HepG2 (cell line): ENCODE data around the gene SERTAD1. TPM values are rescaled to one million over a fixed set of nuclear protein-coding genes. Genes with fewer than 3 reads are reported as not detected.

Source experiments
- ATAC-seq: fragments of 200-7000 bp; cut with Tn5 transposase; 3 replicates; pipeline ENCODE4 v1.9.1; 2020; ENCODE audit warnings: mild to moderate bottlenecking, moderate library complexity
- BruUV-seq: library from RNA; stranded (reverse); fragments of 400-500 nt; replicated peaks from 2 replicates; lab custom pipeline; 2021; lab: Mats Ljungman, UMichigan
- CTCF ChIA-PET: fragments of 300-600 bp; formaldehyde crosslinking; extraction: SDS; loops from one replicate; lab custom pipeline; 2021; ENCODE audit warnings: low total read pairs, inconsistent platforms, low intra/inter-chr PET ratio; lab: Yijun Ruan, JAX
- POLR2A ChIA-PET: fragments of 350-600 bp; sonication (Branson Sonifier 250); formaldehyde crosslinking; loops from one replicate; lab custom pipeline; 2020; ENCODE audit warnings: antibody characterized with exemption, inconsistent platforms; lab: Yijun Ruan, JAX
- DNase-seq: peaks from one replicate; pipeline ENCODE4 v3.0.0-alpha.2; 2015; ENCODE audit warnings: low spot score
- FAIRE-seq: peaks from 3 replicates; lab custom pipeline; 2011; peaks lifted over from hg19 to GRCh38; lab: Jason Lieb, UNC
- H2AFZ ChIP-seq: one replicate; pipeline ENCODE4 v1.6.1; 2011; ENCODE audit warnings: low read length, inconsistent platforms
- H3K27ac ChIP-seq: fragments of 300-600 bp; 3 replicates; pipeline ENCODE4 v1.8.0; 2011; ENCODE audit warnings: mixed run types, mild to moderate bottlenecking, mixed read lengths, low read length, inconsistent platforms; ENCODE audit not compliant: insufficient read depth; ENCODE audit errors: extremely low read length
- H3K27me3 ChIP-seq, 2 experiments: fragments of 200-600 bp in 1 of 2; 2 replicates in 1 of 2; 3 replicates in 1 of 2; pipeline versions ENCODE4 v1.6.0 to v1.8.0; 2011; ENCODE audit warnings: low read length in 2 of 2, mild to moderate bottlenecking in 2 of 2, moderate library complexity in 2 of 2, inconsistent platforms in 1 of 2; ENCODE audit not compliant: insufficient read depth in 2 of 2, control insufficient read depth in 1 of 2
- H3K36me3 ChIP-seq, 2 experiments: fragments of 200-600 bp in 1 of 2; replicated peaks in 1 of 2; 2 replicates in 1 of 2; 3 replicates in 1 of 2; pipeline versions ENCODE4 v1.5.1 to v1.8.0; 2011; ENCODE audit warnings: low read length in 2 of 2, inconsistent platforms in 1 of 2; ENCODE audit not compliant: insufficient read depth in 2 of 2, control insufficient read depth in 1 of 2
- H3K4me1 ChIP-seq: 2 replicates; pipeline ENCODE4 v1.5.1; 2012; ENCODE audit warnings: low read length, inconsistent platforms; ENCODE audit not compliant: insufficient read depth
- H3K4me2 ChIP-seq: 2 replicates; pipeline ENCODE4 v1.6.0; 2011; ENCODE audit warnings: low read depth, low read length, inconsistent platforms
- H3K4me3 ChIP-seq, 3 experiments: fragments of 200-600 bp in 1 of 3; sonication (generic), shearing (Covaris generic) in 1 of 3; replicated peaks in 1 of 3; 2 replicates each; pipeline ENCODE4 v1.5.1; 2011 to 2016; ENCODE audit warnings: low read length in 3 of 3, inconsistent platforms in 2 of 3, low read depth in 2 of 3, mild to moderate bottlenecking in 2 of 3, control low read depth in 1 of 3, mixed read lengths in 1 of 3; ENCODE audit not compliant: insufficient read depth in 1 of 3
- H3K79me2 ChIP-seq: one replicate; pipeline ENCODE4 v1.6.1; 2011; ENCODE audit warnings: low read length, inconsistent platforms; ENCODE audit not compliant: insufficient read depth
- H3K9ac ChIP-seq: 2 replicates; pipeline ENCODE4 v1.6.0; 2011; ENCODE audit warnings: mild to moderate bottlenecking, low read depth, low read length, inconsistent platforms; ENCODE audit not compliant: insufficient read depth
- H3K9me3 ChIP-seq: 2 replicates; pipeline ENCODE4 v1.5.1; 2012; ENCODE audit warnings: mild to moderate bottlenecking, low read length
- H4K20me1 ChIP-seq: 2 replicates; pipeline ENCODE4 v1.6.0; 2011; ENCODE audit warnings: inconsistent platforms, mild to moderate bottlenecking, low read length, moderate library complexity; ENCODE audit not compliant: insufficient read depth
- DNMT3B ChIP-seq: conservative IDR thresholded peaks from 2 replicates; pipeline ENCODE4 v1.6.1; 2016; ENCODE audit warnings: missing biosample characterization, control low read depth
- HMG20B ChIP-seq: conservative IDR thresholded peaks from 2 replicates; pipeline ENCODE4 v1.6.1; 2016; ENCODE audit warnings: missing genetic modification reagents, missing compliant biosample characterization
- HNRNPK ChIP-seq: fragments of 200-400 bp; formaldehyde crosslinking; IDR thresholded peaks from 2 replicates; pipeline ENCODE4 v1.6.1; 2018; ENCODE audit warnings: low read length, low read depth, moderate library complexity, mild to moderate bottlenecking; ENCODE audit not compliant: poor library complexity, severe bottlenecking
- KAT2B ChIP-seq: fragments of 150-350 bp; IDR thresholded peaks from 2 replicates; pipeline ENCODE4 v1.6.1; 2014; ENCODE audit warnings: low read depth, low read length, borderline replicate concordance
- POLR2AphosphoS2 ChIP-seq: IDR thresholded peaks from 2 replicates; pipeline ENCODE4 v1.6.1; 2011; ENCODE audit warnings: low read depth, low read length, improper control_type of control experiment
- RXRB ChIP-seq: IDR thresholded peaks from 2 replicates; pipeline ENCODE4 v1.6.1; 2016; ENCODE audit warnings: borderline replicate concordance, missing genetic modification reagents, missing compliant biosample characterization
- SETDB1 ChIP-seq: sonication (generic); formaldehyde crosslinking; IDR thresholded peaks from 2 replicates; pipeline ENCODE4 v1.5.1; 2020; ENCODE audit warnings: missing genetic modification reagents, mild to moderate bottlenecking, borderline replicate concordance
- SYNCRIP ChIP-seq: fragments of 200-400 bp; formaldehyde crosslinking; IDR thresholded peaks from 2 replicates; pipeline ENCODE4 v1.6.1; 2018; ENCODE audit warnings: mild to moderate bottlenecking, low read depth, low read length; ENCODE audit not compliant: insufficient read depth
- ZNF660 ChIP-seq: sonication (generic); formaldehyde crosslinking; IDR thresholded peaks from 2 replicates; pipeline ENCODE4 v1.5.1; 2020; ENCODE audit warnings: mild to moderate bottlenecking, low read depth, missing genetic modification reagents, borderline replicate concordance
- ZNF713 ChIP-seq: sonication (generic); formaldehyde crosslinking; IDR thresholded peaks from 2 replicates; pipeline ENCODE4 v1.4.0; 2020; ENCODE audit warnings: mild to moderate bottlenecking, missing genetic modification reagents
- ZSCAN20 ChIP-seq: sonication (generic); formaldehyde crosslinking; IDR thresholded peaks from 2 replicates; pipeline ENCODE4 v1.4.0; 2020; ENCODE audit warnings: missing genetic modification reagents, mild to moderate bottlenecking, borderline replicate concordance
- WGBS: methylation state at CpG from one replicate; pipeline ENCODE4 v1.1.6; 2017; ENCODE audit warnings: low lambda C conversion rate; 5-methylcytosine and 5-hydroxymethylcytosine counted together
- in situ Hi-C: cut with HindIII; loops from 2 replicates; pipeline ENCODE4 v1.10.0; 2017; ENCODE audit warnings: low pct_unique_long_range_greater_than_20kb; ENCODE audit not compliant: extremely low pct_ligation_motif_present
- intact Hi-C: fragments of 100-400 bp; cut with micrococcal nuclease; formaldehyde crosslinking; loops from one replicate; pipeline ENCODE4 v1.10.0; 2022; ENCODE audit not compliant: unreplicated experiment
- polyA plus RNA-seq, 8 experiments: library from polyadenylated mRNA; depleted of rRNA in 3 of 8; stranded (reverse) in 7 of 8; unstranded in 1 of 8; fragments of >200 nt; fragmentation: Illumina TruSeq in 4 of 8; extraction: Trizol in 4 of 8; gene quantifications; 2 replicates each; pipeline versions ENCODE4 v1.2.1 to v1.2.3, GENCODE V29; 2011 to 2016; ENCODE audit warnings: low read depth in 4 of 8, missing spikeins in 1 of 8, mixed read lengths in 1 of 8; ENCODE audit not compliant: insufficient read depth in 1 of 8
- total RNA-seq, 5 experiments: library from RNA; depleted of rRNA; stranded (reverse); fragments of >200 nt; fragmentation: Illumina TruSeq; extraction: Trizol; gene quantifications; 2 replicates each; pipeline ENCODE4 v1.2.3, GENCODE V29; 2016; ENCODE audit warnings: low read depth in 1 of 5
- TF ChIP-seq, protein P1 (sequence below): sonication (generic); formaldehyde crosslinking; IDR thresholded peaks from 2 replicates; pipeline ENCODE4 v1.4.0; 2020; ENCODE audit warnings: missing genetic modification reagents, mild to moderate bottlenecking, borderline replicate concordance

The SERTAD1 gene
- total and polyA plus RNA-seq, 2 of the 13 experiments (the other 11 are each of a cell fraction or from before 2014, with no cell fraction given): 4.3 to 4.5 TPM

GRCh38 chr19:40390084-40390742, 35.6 kb downstream of the SERTAD1 start, which contains the start of gene HIPK4:
Gene HIPK4 (minus strand): TSS chr19:40390181. CDS start chr19:40389902, 279 bp downstream.
- H3K9me3 ChIP-seq: no peaks in the 10 kb centered on the region
- WGBS: 49% methylated on average over 8 of the region's 10 CpGs
- intact Hi-C loops (loop anchor here (5.0 kb wide), 1 partner anchor 83 kb away; no protein-coding TSS in a partner anchor), in situ Hi-C loops (no loop called here)
- ATAC-seq (no peak), FAIRE-seq (no peak), DNase-seq (no peak)
- H3K9ac ChIP-seq: no peak within 1 kb of the TSS
- ChIA-PET CTCF (no interaction called here), POLR2A (no interaction called here)
- no peaks in the 10 kb centered on the region for H4K20me1 ChIP-seq
- no peak for TF ChIP-seq KAT2B
- TF ChIP-seq POLR2AphosphoS2: no peak
- no peak for TF ChIP-seq SETDB1
- no peak for TF ChIP-seq RXRB
- no peak for TF ChIP-seq DNMT3B (CRISPR knock-in tag)
- TF ChIP-seq, protein P1, sequence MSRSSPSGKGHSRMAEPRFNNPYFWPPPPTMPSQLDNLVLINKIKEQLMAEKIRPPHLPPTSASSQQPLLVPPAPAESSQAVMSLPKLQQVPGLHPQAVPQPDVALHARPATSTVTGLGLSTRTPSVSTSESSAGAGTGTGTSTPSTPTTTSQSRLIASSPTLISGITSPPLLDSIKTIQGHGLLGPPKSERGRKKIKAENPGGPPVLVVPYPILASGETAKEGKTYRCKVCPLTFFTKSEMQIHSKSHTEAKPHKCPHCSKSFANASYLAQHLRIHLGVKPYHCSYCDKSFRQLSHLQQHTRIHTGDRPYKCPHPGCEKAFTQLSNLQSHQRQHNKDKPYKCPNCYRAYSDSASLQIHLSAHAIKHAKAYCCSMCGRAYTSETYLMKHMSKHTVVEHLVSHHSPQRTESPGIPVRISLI (CRISPR knock-in tag): no peak
- TF ChIP-seq ZNF713 (CRISPR knock-in tag): no peak
- no peak for TF ChIP-seq HMG20B (CRISPR knock-in tag)
- no peak for TF ChIP-seq ZNF660 (CRISPR knock-in tag)
- TF ChIP-seq ZSCAN20: no peak
- no peak for TF ChIP-seq HNRNPK
- TF ChIP-seq SYNCRIP: no peak
- no peak within 1 kb of the TSS for H3K4me3 ChIP-seq
- H2AFZ ChIP-seq: no peak within 1 kb of the TSS
- BruUV-seq: no TSS peak
- H3K79me2 ChIP-seq: no peaks in the 10 kb centered on the region
- no peaks in the 10 kb centered on the region for H3K36me3 ChIP-seq
- no peak within 1 kb of the TSS for H3K4me2 ChIP-seq
- H3K27me3 ChIP-seq: peaks cover 5 to 19% of the 10 kb centered on the region in 2 experiments; a peak in 3 of 5 replicates
- no peak within 1 kb of the TSS for H3K27ac ChIP-seq
- H3K4me1 ChIP-seq: no peaks in the 10 kb centered on the region
